DOHH2 (cell line): Measurements from ENCODE around the gene DNAH3.

ENCODE experiments used
- EZH2phosphoT487 ChIP-seq: fragments of 200-600 bp; sonication (generic); IDR thresholded peaks from 2 replicates; pipeline ENCODE4 v1.6.1; 2017; ENCODE audit warnings: borderline replicate concordance, mild to moderate bottlenecking, antibody characterized with exemption, low read length, moderate library complexity, mixed read lengths
- TF ChIP-seq, protein P1 (sequence below): fragments of 200-600 bp; sonication (generic); IDR thresholded peaks from one replicate; pipeline ENCODE4 v1.5.1; 2014; ENCODE audit warnings: antibody characterized with exemption, mild to moderate bottlenecking, low read depth, low read length; ENCODE audit not compliant: poor library complexity, severe bottlenecking

DNA sequence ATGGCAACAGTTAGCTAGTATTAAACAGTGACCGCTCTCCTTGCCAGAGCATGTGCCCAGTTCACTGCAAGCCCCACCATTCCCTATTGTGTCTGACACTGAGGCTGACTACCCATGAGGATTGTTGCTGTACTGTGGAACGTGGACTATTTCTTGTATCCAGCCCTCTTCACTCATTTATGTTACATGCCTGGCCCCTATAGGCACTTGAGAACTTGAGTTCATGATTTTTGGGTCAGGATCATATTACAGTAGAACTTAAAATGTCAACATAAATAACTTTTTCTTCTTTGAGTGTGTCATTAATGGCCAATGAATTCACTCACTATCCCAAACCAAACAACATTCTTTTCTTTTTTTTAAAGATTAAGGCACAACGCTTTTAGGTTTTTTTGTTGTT is 194.3 kb downstream of the DNAH3 start:
- TF ChIP-seq, protein P1, sequence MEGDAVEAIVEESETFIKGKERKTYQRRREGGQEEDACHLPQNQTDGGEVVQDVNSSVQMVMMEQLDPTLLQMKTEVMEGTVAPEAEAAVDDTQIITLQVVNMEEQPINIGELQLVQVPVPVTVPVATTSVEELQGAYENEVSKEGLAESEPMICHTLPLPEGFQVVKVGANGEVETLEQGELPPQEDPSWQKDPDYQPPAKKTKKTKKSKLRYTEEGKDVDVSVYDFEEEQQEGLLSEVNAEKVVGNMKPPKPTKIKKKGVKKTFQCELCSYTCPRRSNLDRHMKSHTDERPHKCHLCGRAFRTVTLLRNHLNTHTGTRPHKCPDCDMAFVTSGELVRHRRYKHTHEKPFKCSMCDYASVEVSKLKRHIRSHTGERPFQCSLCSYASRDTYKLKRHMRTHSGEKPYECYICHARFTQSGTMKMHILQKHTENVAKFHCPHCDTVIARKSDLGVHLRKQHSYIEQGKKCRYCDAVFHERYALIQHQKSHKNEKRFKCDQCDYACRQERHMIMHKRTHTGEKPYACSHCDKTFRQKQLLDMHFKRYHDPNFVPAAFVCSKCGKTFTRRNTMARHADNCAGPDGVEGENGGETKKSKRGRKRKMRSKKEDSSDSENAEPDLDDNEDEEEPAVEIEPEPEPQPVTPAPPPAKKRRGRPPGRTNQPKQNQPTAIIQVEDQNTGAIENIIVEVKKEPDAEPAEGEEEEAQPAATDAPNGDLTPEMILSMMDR: no peak
- TF ChIP-seq EZH2phosphoT487: no peak
